Measurements from ENCODE around the gene LRBA. TPM values are rescaled to one million over a fixed set of nuclear protein-coding genes. Genes with fewer than 3 reads are reported as not detected.

LRBA gene
- total RNA-seq, 1 donor from 2014 or later, result 46.2 TPM

DNA sequence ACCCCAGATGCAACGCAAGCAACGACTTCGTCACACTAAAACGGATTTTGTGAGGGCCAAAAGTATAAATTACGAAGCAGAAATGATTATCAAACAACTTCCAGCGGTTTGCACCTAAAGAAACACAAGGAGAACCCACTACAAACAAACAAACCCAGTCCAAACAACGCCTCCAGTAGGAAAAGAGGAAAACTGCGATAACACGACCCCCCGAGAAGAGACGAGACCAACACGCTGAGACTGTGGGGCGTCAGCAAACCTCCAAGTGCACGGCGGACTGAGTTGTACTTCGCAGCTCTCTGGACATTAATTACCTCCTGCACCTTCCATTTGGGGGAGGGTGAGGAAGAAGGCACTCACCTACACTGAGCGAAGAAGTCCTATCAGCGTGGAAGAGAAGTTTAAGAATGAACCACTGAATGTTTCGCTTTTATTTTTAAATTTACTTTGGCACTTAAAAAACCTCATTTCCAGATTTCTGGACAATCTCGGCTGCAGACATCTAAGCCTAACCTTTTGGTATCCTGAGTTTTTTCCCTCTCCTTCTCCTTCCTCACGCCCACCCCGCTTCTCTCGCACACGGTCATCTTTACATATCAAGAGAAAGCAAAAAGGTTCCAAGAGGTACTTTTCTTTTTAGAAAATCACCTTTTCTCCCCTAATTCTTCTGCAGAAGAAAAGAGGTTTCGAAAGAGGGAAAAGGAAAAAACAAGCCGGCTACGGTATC lies 432.8 kb downstream of the LRBA start, which contains the start of gene MAB21L2:
Gene MAB21L2, plus strand, starts transcription at position 6 of the 727 bp plus-strand sequence. CDS start 879 bp downstream, outside the sequence.
- Histone ChIP-seq H3K9me3 (no peaks in the 10 kb centered on the region), H3K4me3 (peak within 1 kb of the TSS; percentile 45), H3K36me3 (no peaks in the 10 kb centered on the region), H3K4me1 (no peaks in the 10 kb centered on the region), H3K27ac (no peak within 1 kb of the TSS), H3K27me3 (ENCODE audit: low read depth) (no peaks in the 10 kb centered on the region)
- ATAC-seq (no peak), DNase-seq (no peak)
- TF ChIP-seq, protein P1, sequence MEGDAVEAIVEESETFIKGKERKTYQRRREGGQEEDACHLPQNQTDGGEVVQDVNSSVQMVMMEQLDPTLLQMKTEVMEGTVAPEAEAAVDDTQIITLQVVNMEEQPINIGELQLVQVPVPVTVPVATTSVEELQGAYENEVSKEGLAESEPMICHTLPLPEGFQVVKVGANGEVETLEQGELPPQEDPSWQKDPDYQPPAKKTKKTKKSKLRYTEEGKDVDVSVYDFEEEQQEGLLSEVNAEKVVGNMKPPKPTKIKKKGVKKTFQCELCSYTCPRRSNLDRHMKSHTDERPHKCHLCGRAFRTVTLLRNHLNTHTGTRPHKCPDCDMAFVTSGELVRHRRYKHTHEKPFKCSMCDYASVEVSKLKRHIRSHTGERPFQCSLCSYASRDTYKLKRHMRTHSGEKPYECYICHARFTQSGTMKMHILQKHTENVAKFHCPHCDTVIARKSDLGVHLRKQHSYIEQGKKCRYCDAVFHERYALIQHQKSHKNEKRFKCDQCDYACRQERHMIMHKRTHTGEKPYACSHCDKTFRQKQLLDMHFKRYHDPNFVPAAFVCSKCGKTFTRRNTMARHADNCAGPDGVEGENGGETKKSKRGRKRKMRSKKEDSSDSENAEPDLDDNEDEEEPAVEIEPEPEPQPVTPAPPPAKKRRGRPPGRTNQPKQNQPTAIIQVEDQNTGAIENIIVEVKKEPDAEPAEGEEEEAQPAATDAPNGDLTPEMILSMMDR (IDR thresholded peaks at IDR 0.05), result no peak
- intact Hi-C loops (cut with DNase I), result no loop called here

DNA sequence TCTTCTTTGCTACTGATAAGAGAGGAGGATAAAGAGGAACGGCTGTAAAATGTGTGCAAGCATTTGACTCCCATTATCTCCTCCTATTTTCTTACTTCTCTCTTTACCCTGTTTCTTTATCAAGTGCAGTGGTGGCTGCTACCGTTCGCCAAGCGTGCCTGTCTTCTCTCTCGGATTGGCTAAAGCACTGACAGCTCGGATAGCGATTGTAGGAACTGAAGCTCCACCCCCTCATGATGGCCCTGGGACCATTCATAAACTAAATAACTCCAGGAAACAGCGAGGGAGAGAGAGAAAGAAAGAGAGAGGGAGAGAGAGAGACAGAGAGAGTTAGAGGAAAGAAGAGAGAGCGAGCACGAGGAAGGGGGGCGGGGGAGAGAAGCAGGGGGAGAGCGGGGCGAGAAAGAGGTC lies 433.4 kb downstream of the LRBA start:
- ATAC-seq (no peak), DNase-seq (no peak)
- Histone ChIP-seq H3K4me1 (no peaks in the 10 kb centered on the region), H3K4me3 (no peak overlapping the region), H3K36me3 (no peaks in the 10 kb centered on the region), H3K9me3 (no peaks in the 10 kb centered on the region), H3K27me3 (ENCODE audit: low read depth) (no peaks in the 10 kb centered on the region), H3K27ac (no peak overlapping the region)
- TF ChIP-seq, protein P1 (IDR thresholded peaks at IDR 0.05), result no peak
- intact Hi-C loops (cut with DNase I), result no loop called here

DNA sequence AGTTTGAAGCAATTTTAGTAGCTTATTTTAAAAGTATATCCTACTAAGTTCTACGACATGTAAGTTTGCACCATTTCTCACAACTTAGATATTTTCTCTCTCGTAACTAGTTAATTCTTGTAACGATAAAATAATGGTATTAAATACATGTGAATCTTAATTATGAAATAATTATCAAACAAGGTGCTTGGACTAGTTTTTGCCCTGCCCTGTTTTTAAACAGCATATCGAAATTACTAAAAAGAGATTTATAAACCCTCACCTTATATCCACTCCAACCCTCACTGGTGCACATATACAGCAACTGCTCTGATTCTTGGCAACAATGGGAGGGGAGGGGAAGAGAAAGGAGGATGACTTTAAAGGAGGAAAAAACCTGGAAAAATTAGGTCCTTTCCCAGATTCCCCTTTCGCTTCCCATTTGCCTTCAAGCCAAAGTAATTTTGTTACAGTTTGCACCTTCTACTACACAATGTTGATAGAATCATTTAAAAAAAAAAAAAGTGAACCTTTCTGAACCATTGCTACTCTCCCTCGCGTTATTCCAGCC lies 434.0 kb downstream of the LRBA start:
- no peaks in the 10 kb centered on the region for H3K4me1 ChIP-seq
- TF ChIP-seq, protein P1 (IDR thresholded peaks at IDR 0.05), result no peak
- DNase-seq (no peak), ATAC-seq (no peak)
- no peak overlapping the region for H3K27ac ChIP-seq
- no peaks in the 10 kb centered on the region for H3K27me3 ChIP-seq (ENCODE audit: low read depth)
- H3K36me3 ChIP-seq, result no peaks in the 10 kb centered on the region
- H3K4me3 ChIP-seq, result no peak overlapping the region
- intact Hi-C loops (cut with DNase I), result no loop called here
- no peaks in the 10 kb centered on the region for H3K9me3 ChIP-seq

DNA sequence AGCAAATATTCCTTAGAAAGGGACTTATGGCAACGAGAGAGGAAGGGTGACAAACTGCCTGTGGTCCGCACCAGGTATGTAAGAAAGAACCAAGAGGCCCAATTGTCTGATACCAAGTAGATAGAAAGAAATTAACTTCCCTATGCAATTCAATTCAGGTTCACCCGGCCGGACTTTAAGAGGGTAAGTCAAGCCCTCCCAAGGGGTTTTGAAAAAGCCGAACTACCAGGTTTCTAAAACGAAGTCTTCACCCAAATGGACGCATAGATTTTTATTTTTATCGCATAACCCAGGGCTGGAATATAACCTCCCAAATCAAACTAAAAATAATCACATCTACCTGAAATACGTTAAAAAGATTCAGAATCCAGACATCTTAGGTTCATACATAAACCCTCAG lies 434.8 kb downstream of the LRBA start:
- H3K4me3 ChIP-seq, result peak overlapping the region; percentile 41
- ATAC-seq (no peak), DNase-seq (no peak)
- no peaks in the 10 kb centered on the region for H3K4me1 ChIP-seq
- H3K27me3 ChIP-seq (ENCODE audit: low read depth), result no peaks in the 10 kb centered on the region
- TF ChIP-seq, protein P1 (IDR thresholded peaks at IDR 0.05), result no peak
- no peak overlapping the region for H3K27ac ChIP-seq
- no peaks in the 10 kb centered on the region for H3K36me3 ChIP-seq
- H3K9me3 ChIP-seq, result no peaks in the 10 kb centered on the region
- intact Hi-C loops (cut with DNase I), result no loop called here

DNA sequence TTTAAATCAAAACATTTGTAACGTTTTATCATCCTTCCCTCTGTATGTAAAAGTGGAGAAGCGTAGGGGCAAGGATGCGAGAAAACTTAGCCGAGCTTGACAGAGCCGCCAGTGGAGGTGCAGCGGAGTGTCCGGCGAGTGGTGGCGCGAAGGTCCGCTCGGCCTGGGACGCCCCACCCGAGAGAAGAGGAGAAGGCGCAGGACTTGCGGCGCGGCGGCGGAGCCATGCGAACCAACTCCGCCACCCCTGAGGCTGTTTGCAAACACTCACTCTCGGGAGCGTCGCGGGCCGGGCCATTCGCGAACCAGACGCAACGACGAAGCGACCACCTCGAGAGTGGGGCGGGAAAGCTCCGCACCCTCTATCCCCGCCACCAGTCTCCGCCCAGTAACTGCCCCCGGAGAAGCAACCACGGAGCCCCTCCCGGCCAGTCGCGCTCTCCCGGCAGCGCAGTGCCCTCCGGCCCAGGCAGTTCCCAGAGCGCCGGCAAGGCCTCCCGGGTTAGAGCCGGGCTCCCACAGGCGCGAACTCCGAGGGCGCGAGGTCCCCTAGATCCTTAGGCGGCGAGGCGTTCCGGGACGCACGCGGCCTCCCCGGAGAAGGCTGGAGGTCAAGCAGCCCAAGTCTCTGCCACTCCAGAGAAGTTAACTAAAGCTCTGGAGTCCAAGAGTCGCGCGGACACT lies 435.4 kb downstream of the LRBA start:
- TF ChIP-seq, protein P1 (IDR thresholded peaks at IDR 0.05), result no peak
- intact Hi-C loops (cut with DNase I), result no loop called here
- no peak overlapping the region for H3K27ac ChIP-seq
- H3K36me3 ChIP-seq, result no peaks in the 10 kb centered on the region
- H3K27me3 ChIP-seq (ENCODE audit: low read depth), result no peaks in the 10 kb centered on the region
- H3K4me1 ChIP-seq, result no peaks in the 10 kb centered on the region
- DNase-seq (no peak), ATAC-seq (peak in 1 of 2 donors; percentile 47)
- no peaks in the 10 kb centered on the region for H3K9me3 ChIP-seq
- peak overlapping the region; percentile 41 for H3K4me3 ChIP-seq

All from lower lobe of right lung (tissue), 2 donors.